ENCODE measurements around the gene SH3GLB1.

GRCh38 chr1:86696522-86696921, 7.9 kb upstream of the SH3GLB1 start:
- TF ChIP-seq CTCF (IDR thresholded peaks at IDR 0.05) (no peak), NR1H2 (CRISPR knock-in tag; IDR thresholded peaks at IDR 0.05) (no peak), ATF3 (CRISPR knock-in tag; conservative IDR thresholded peaks at IDR 0.05) (no peak), E2F4 (CRISPR knock-in tag; IDR thresholded peaks at IDR 0.05; ENCODE audit: borderline replicate concordance, low read depth) (no peak), USF2 (CRISPR knock-in tag; IDR thresholded peaks at IDR 0.05) (no peak), MAX (CRISPR knock-in tag; IDR thresholded peaks at IDR 0.05) (no peak), E2F5 (CRISPR knock-in tag; IDR thresholded peaks at IDR 0.05) (no peak), ZNF423 (CRISPR knock-in tag; IDR thresholded peaks at IDR 0.05) (no peak), CBFB (CRISPR knock-in tag; IDR thresholded peaks at IDR 0.05; ENCODE audit: low read depth) (no peak), ATF6 (CRISPR knock-in tag; IDR thresholded peaks at IDR 0.05) (no peak), ESRRA (CRISPR knock-in tag; IDR thresholded peaks at IDR 0.05; ENCODE audit: borderline replicate concordance) (no peak)
